GM21576 (cell line): Measurements from ENCODE around the gene TRIM44.
A peak's percentile ranks its signal among the peaks of the same experiment; 100 is the strongest.
"Not testable (repeated sequence)": the region's sequence is repeated elsewhere in the genome, so short reads cannot be mapped to it uniquely, and the experiment has no call there.

Experiments
- ATAC-seq: cut with Tn5 transposase; IDR thresholded peaks from one replicate; pipeline ENCODE4 v1.9.1; 2021; ENCODE audit warnings: mild to moderate bottlenecking, moderate library complexity; ENCODE audit not compliant: unreplicated experiment

TRIM44 gene

GRCh38 chr11:35668350-35668749 is 5.8 kb downstream of the TRIM44 start:
- ATAC-seq = not testable (repeated sequence)

- no peak for ATAC-seq
These were observed 9.0 kb downstream of the TRIM44 start for GRCh38 chr11:35671396-35672127.

DNA sequence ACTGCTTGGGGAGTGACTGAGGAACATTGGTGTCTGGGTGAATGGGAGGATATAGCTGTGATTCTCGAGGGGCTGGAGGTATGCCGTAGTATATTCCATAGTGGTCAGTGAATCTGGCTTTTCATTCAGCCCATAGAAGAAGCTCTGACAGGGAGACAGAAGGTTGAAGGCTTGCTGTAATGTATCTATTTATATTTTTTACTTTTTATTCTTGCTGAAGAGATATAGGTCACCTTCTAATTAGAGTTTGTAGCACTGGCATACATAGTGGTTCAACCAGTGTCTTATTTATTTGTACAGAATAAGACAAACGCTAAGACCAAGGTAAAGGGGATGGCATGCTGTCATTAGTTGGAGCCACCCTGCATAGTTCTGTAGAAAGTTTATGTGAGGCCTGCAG is 10.0 kb downstream of the TRIM44 start:
- no peak for ATAC-seq

DNA sequence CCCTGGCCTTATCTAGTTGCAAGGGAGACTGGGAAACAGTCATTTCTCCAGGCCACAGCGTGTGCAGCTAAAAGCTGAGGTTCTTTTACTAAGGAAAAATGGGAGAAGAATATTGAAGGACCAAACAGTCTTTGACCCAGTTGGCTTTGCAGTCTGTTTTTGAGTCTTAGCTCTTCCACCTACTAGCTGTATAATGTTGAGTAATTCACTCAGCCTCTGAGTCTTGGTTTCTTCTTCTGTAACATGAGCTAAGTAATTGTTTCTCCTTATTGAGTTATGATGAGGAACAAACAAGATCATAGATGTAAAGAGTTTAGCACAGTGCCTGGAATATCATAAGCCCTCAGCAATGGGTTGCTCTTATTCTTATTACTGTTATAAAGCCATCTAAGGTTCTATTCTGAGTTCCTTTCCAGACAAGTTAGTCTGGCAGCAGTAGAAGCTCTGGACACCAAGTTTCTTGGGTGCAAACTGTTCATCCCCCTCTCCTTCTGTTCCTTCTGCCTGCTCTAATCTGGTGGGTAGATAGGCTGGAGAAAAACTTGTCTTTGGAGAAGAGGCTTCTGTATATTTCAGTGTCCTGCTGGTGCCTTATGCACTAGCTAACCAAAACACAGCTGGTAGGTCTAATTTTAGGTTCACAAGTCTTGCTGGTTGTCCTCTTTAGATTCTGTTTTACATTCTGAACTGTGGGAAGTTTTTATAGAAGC is 13.5 kb downstream of the TRIM44 start:
- peak; percentile 73 for ATAC-seq

- ATAC-seq = peak; percentile 8
These were observed 14.0 kb downstream of the TRIM44 start for GRCh38 chr11:35676611-35676965.

GRCh38 chr11:35677904-35678303 is 15.3 kb downstream of the TRIM44 start:
- no peak for ATAC-seq

DNA sequence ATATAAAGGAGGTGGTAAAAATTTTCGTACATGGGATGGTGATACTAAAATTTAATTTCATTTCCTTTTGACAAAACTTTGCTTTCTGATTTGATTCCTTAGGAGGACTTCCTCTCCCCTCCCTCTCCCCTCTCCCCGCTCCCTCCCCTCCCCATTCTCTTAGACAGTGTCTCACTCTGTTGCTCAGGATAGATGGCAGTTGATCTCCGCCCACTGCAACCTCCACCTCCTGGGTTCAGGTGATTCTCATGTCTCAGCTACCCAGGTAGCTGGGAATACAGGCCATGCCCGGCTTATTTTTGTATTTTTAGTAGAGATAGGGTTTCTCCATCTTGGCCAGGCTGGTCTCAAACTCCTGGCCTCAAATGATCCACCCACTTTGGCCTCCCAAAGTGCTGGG is 15.9 kb downstream of the TRIM44 start:
- no peak for ATAC-seq

- no peak for ATAC-seq
These were observed 16.4 kb downstream of the TRIM44 start for GRCh38 chr11:35678975-35679374.

DNA sequence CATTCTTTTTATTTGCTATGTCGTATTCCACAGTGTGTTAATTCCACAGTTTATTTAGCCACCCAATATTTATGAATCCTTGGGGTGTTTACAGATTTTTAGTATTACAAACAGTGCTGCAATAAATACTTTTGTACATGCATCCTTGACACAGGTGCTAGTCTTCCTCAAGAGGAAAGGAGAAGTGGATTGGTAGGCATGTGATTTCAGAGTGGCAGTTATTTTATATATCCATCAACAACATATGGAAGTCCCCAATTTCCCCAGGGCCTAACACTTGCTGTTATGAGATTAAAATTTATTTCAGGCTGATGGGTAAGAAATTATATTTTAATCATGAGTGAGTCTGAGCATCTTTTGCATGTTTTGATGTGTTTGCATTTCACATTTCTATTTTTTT is 17.9 kb downstream of the TRIM44 start:
- ATAC-seq = no peak

- ATAC-seq = no peak
These were observed 18.7 kb downstream of the TRIM44 start for GRCh38 chr11:35681163-35681767.

DNA sequence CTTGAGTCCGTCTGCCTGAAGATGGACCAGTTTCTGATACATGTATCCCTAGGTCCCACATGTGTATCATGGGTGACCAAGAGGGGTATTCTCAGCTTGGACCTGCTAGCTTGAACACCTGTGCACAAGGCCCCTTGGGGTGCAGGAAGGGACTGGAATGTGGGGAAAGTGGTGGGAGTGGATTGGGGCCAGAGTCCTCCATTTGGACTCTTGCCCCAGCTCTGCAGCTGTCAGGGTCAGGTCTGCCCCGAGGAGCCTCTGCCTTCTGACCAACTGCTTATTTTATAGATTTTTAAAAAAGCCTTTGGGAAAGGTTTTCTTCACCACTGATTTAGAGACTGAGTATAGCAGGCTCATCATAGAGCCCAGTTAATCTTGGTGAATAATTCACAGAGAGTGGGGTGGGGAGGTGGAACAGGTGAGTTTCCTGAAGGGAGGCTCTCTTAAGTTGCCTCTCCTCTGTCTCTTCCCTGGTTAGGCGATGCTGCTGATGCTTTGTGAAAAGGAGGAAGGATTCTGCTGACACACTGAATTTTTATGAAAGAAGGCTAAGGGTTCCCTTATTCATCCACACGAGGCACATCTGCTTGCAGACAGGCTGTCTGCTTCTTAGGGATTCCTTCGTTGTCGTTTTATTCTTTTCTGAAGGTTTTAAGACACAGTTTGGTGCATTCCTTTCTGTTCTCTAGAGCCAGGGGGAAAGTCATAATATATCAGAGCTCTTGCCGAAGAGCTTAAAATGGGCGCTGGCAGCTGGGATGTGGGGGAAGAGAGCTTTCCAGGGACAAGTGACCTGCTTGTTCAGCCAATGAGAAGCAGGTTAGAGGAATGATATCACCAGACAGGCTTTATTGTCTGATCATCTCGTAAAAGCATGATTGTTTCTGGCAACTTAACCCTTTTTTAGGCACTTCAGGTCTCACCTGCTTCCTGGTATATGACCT is 19.9 kb downstream of the TRIM44 start:
- ATAC-seq = no peak

DNA sequence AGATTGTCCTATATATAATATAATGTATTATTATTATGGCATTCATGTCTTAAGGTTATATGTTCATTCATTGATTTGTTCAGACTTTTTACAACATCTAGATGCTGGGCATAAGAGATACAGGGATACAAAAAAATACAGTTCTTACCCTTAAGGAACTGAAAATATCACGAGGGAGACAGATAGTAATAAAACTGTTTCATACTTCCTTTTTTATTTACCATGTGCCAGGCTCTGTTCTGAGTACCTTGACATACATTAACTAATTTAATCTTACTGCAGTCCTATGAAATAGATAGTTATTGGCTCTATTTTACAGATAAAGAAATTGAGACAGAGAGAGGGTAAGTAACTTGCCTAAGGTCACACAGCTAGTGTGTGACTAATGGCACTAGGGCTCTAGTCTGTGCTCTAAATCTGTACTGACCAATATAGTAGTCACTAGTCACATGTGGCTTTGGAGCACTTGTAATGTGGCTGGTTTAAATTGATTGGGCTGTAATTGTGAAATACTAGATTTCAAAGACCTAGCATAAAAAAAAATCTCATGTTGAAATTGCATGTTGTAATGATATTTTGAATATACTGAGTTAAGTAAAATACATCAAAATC is 21.3 kb downstream of the TRIM44 start:
- ATAC-seq = peak; percentile 84

DNA sequence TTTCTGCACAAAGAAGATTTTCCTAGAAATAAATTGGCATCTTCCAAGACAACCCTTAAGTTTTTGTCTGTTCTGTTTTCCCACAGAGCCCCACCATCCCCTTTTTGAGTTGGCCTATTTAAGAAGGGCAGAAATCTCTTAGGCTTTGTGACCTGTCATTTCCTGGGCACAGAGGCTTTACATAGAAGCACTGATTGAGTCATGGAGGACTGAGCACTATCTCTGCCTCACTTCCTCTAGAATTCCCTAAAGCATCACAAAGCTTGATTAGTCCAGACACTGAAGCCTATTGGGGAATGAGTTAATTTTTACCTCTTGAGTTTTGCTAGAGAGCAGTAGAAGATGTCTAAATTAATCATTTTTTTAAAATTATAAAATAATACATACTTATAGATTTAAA is 25.4 kb downstream of the TRIM44 start:
- no peak for ATAC-seq

GRCh38 chr11:35689081-35689996 is 26.8 kb downstream of the TRIM44 start:
- ATAC-seq = no peak

- ATAC-seq = no peak
These were observed 39.6 kb downstream of the TRIM44 start for GRCh38 chr11:35702126-35702525.

- no peak for ATAC-seq
These were observed 46.8 kb downstream of the TRIM44 start for GRCh38 chr11:35709376-35709775.

- no peak for ATAC-seq
These were observed 48.8 kb downstream of the TRIM44 start for GRCh38 chr11:35711173-35711910.

DNA sequence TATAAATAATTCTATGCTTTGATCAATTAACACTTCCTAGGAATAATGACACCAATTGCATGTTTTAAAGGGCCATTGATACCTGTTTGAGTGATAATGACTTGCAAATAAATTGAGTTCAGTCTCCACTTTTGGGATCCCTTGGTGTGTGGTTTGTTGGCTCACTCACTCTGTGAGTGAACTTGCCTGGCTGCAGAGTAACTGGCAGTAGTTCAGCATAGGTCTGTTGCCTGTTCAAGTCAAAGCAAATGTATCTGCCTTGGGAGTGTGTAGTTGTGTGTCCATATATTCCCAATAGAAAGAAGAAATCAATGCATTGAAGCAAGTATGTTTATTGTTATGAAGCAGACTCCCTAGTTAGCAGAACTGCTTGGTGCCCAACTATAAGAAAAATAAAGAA is 49.3 kb downstream of the TRIM44 start:
- no peak for ATAC-seq

DNA sequence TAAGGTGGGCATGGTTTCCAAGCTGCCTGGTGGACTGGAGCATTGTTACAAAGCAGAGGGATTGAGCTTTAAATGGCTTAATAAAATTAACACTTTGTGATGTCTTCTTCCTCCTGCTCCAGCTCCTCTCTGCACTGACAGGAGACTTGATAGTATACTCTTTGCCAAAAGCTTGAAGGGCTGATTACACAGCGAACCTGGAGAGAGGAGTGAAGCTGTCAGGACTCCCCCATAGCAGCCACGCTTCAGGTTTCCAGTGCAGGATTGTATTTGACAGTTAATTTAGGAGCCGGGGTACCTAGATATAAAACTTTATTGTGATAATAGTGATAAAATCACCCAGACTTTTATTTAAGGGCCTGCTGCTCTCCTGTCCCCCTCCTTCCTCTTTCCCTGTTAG is 50.0 kb downstream of the TRIM44 start:
- ATAC-seq = no peak
